ENCODE data around the gene OTUD3.

- no peak for TF ChIP-seq ETV5 (CRISPR knock-in tag; IDR thresholded peaks at IDR 0.05; ENCODE audit: low read depth)
- TF ChIP-seq PCBP1 (IDR thresholded peaks at IDR 0.05; ENCODE audit: low read depth, low read length, poor library complexity, severe bottlenecking), result no peak
- TF ChIP-seq MLLT1 (IDR thresholded peaks at IDR 0.05), result no peak
- TF ChIP-seq CTCF (IDR thresholded peaks at IDR 0.05 in 2 of 3, conservative IDR thresholded peaks at IDR 0.05 in 1 of 3; ENCODE audit: insufficient read depth in 2 of 3, low read depth in 1 of 3, low read length in 3 of 3), result no peak
- no peak for TF ChIP-seq NFIC (IDR thresholded peaks at IDR 0.05)
- TF ChIP-seq POLR2AphosphoS5 (IDR thresholded peaks at IDR 0.05; ENCODE audit: control insufficient read depth, insufficient read depth, low read depth, low read length), result no peak
- no peak for TF ChIP-seq NFRKB (IDR thresholded peaks at IDR 0.05; ENCODE audit: low read depth)
- TF ChIP-seq PCBP2 (IDR thresholded peaks at IDR 0.05; ENCODE audit: low read depth, low read length, poor library complexity, severe bottlenecking), result no peak
- no peak for TF ChIP-seq HOMEZ (CRISPR knock-in tag; IDR thresholded peaks at IDR 0.05)
- no peak for TF ChIP-seq TSHZ1 (CRISPR knock-in tag; IDR thresholded peaks at IDR 0.05)
- TF ChIP-seq USF1 (CRISPR knock-in tag; IDR thresholded peaks at IDR 0.05), result no peak
- TF ChIP-seq KHSRP (IDR thresholded peaks at IDR 0.05), result no peak
Measured at GRCh38 chr1:19879661-19880060, 2.5 kb upstream of the OTUD3 start.
